Ecto neural progenitor cell (in vitro differentiated cells): ENCODE data around the gene PHF11.
"Not testable (repeated sequence)": the region's sequence is repeated elsewhere in the genome, so short reads cannot be mapped to it uniquely, and the experiment has no call there.

Experiments
- DNase-seq: peaks from one replicate; pipeline ENCODE4 v3.0.0-alpha.2; 2018; ENCODE audit warnings: low spot score

Gene PHF11

DNA sequence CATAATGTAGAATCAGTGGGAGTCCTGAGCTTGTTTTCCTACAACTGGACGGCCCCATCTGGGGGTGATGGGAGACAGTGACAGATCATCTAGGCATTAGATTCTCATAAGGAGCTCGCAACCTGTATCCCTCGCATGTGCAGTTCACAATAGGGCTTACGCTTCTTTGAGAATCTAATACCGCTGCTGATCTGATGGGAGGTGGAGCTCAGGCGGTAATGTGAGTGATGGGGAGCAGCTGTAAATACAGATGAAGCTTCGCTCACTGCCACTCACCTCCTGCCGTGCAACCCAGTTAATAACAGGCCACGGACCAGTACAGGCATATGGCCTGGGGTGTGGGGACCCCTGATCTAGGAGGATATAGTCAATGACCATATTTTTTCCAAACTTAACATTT, 50.8 kb downstream of the PHF11 start:
- no peak for DNase-seq

DNA sequence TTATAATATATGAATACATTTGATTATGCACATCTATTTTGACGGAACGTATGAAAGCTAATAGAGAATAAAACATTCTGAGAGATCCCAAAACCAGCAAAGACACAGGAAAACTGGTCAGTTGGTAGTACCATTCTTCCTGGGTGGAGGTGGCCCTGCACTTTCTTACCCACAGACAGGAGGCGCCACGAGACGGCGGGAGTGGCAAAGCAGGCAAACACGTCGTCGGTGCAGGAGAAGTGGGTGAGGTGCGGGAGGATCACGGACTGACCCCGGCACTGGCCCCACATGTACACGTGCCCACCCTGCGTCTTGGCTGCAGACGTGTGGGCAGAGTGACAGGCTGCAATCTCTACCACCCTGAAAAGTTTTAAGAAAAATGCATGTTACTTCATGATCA, 53.5 kb downstream of the PHF11 start:
- no peak for DNase-seq

DNA sequence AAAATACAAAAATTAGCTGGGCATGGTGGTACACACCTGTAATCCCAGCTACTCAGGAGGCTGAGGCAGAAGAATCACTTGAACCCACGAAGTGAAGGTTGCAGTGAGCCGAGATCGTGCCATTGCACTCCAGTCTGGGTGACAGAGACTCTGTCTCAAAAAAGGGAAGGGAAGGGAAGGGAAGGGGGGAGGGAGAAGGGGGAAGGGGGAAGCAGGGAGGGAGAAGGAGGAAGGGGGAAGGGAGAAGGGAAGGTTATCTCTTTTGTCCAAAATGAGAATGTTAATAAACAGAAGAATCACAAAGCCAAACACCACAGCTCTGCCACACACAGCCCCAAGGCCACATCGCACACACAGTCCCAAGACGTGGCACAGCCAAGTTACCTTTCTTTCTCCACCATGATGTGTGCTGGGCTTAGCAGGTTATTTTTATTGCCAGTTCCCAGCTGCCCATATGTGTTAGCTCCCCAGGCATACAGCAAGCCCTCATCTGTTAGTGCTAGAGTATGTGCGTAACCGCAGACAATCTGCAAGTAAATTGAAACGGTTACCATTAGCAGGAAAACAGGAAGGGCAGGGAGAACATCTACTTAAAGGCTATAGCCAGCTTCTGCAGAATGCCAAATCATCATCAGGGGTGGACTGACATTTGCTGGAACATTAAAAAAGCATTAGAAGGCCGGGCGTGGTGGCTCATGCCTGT, 55.3 kb downstream of the PHF11 start:
- no peak for DNase-seq

DNA sequence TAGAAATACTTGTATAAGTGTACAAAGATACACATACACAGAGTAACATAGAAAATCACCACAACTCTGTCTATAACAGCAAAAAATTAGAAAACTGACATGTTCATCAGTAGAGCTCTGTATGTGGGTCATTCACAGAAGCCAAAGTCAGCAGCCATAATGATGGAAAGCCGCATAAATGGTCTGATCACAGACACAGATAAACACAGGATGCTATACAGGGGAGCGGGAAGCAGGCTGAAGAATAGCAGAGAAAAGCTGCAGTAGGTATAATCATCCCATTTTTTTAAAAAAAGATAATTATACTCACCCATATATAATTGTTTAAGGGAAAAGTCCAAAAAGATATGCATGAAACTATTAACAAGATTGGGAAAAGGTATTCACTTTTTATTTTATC, 58.1 kb downstream of the PHF11 start:
- no peak for DNase-seq

DNA sequence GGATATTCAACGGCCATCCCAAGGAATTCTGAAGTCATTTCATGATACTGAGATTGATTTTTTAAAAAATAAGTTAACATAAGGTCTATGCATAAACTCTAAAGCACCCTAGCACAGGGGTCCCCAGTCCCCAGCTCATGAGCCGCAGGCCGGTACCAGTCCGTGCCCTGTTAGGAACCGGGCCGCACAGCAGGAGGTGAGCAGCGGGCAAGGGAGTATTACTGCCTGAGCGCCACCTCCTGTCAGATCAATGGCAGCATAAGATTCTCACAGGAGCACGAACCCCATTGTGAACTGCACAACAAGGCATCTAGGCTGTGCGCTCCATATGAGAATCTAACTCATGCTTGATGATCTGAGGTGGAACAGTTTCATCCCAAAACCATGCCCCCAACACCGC, 58.6 kb downstream of the PHF11 start:
- no peak for DNase-seq

DNA sequence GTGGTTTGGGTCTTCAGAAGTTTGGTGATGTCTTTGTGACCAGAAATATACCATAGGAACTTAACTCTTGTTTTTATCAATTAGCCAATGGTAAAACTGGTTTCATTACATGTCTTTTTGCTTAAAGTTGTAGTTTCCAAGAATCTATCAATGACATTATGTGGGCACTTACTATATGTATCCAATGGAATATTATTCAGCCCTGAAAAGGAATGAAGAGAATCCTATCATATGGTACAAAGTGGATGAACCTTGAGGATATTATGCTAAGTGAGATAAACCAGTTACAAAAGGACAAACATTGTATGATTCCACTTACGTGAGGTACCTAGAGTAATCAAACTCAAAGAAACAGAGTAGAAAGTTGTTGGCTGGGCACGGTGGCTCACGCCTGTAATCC, 63.3 kb downstream of the PHF11 start:
- DNase-seq: no peak

DNA sequence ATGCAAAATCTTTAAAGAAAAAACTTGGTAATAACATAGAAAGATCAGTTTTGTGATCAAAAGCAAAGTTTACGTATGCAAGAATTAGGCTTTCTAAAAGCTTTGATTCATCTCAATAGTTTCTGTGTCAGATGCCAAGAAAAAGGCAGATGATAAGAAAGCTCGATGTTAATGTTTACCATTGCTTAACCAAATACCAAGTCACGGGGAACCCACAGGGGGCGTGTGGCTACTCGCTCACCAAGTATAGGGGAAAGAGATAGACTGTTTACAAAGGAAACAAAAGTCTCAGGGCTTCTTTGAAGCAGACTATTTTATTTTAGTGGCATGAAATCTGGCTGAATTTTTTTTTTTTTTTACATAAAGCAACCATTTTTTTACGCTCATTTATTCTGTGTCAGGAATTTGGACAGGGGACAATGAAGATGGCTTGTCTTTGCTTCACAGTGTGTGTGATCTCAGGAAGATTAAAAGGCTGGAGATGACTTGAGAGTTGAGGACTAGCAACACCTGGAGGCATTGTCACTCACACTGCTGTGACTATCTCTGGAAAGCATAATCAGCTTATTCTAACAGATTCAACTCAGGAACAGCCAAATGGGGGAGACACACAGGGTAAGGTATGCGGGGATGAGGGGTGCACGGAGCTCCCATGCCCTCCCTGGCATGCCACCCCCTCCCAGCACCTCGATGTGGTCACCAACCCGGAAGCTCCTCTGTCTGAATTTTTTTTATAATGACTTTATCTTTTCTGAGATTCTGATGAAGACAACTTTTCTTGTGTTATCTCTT, 64.7 kb downstream of the PHF11 start:
- no peak for DNase-seq

DNA sequence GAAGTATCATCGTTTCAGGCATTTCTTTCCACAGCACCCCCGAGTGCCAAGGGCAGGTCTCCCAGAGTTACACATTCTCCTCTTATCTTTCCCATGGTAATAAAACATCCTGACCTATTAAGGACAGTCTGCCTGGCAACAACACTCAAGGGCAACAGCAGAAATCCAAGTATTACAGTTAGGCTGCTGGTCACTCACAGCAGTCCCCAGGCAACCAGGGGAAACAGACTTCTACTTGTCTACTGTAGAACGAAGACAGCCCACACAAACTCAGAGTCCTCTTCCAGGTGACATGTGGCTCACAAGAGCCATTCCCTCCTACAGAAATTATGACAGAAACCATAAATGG, 65.3 kb downstream of the PHF11 start:
- no peak for DNase-seq

DNA sequence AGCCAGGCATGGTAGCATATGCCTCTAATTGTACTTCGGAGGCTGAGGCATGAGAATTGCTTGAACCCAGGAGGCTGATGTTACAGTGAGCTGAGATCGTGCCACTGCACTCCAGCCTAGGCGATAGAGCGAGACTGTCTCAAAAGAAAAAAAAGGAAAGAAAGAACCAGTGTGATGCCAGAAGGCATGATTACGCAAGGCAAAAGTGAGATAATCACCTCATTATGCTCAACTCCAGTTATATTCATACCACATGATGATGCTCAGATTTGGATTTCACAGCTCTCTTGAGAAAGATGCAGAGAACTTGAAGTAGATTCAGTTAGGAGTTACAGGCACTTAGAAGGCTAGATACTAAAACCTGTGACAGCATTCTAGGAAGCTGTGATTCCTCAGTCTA, 67.8 kb downstream of the PHF11 start:
- no peak for DNase-seq

DNA sequence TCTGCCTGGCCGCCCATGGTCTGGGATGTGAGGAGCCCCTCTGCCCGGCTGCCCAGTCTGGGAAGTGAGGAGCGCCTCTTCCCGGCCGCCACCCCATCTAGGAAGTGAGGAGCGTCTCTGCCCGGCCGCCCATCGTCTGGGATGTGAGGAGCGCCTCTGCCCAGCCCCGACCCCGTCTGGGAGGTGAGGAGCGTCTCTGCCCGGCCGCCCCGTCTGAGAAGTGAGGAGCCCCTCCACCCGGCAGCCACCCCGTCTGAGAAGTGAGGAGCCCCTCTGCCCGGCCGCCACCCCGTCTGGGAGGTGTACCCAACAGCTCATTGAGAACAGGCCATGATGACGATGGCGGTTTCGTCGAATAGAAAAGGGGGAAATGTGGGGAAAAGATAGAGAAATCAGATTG, 69.7 kb downstream of the PHF11 start:
- not testable (repeated sequence) for DNase-seq

DNA sequence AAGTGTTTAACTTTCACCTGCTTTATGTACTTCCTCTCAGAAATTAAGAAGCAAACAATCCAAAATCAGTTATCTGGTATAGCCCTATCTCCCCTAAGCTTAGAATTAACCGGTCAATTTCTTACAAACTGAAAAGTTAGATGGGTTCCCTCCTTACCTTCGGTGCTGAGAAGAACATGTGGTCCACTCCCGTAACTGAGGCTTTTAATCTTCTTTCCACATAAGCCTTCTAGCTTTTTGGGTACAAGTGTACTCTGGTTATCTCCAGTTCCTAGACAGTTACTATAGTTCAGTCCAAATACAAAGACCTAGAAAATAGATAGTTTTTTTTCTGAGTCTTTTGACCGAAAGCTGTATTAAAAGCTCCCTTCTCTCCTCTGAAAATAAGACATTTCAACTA, 70.7 kb downstream of the PHF11 start:
- DNase-seq: no peak

DNA sequence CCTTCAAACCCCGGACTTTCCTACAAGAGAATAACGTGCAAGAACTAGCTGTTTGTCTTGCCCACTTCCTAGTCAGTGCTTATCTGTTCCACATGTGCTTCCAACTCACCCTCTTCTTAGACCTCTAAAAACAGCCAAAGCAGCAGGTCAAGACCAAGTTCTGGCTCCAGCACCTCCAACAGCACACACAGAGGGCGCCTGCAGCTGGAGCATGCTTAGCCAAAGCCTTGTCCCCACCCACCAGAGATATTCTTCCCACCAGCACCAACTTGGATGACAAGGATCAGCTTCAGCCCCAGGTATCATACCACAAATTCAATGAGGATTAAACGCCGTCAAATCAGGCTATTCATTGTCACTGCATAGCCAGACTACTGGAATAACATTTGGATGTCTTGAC, 71.7 kb downstream of the PHF11 start:
- no peak for DNase-seq

DNA sequence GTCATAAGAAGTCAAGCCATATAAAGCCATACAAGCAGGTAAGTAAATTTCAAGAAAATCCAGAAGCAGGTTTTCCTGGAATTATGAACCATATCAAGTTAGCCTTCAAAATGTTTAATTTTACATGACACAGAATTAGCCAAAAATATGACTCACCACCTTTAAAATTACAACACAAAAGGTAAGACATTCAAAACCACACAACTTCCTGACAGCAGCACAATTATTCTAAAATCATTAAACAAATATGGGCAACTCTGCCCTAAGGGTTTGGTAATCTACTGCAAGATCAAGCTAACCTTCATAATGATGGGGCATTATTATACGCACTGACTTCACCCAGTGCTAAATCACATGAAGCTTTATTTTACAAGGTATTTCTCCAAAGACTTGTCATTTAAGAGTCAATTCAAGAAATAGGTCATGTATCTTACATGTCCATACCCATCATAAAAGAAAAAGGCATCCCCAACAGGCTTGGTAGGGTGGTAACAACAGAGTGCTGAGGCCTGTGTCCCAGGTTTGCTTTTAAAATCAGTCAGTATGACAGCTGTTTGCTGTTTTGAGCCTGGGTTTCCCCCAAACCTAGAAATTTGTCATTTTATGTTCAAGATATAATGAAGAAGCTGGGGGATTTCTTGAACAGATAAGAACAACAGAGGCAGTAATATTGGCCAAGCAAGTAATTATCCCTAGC, 74.4 kb downstream of the PHF11 start:
- DNase-seq: no peak

DNA sequence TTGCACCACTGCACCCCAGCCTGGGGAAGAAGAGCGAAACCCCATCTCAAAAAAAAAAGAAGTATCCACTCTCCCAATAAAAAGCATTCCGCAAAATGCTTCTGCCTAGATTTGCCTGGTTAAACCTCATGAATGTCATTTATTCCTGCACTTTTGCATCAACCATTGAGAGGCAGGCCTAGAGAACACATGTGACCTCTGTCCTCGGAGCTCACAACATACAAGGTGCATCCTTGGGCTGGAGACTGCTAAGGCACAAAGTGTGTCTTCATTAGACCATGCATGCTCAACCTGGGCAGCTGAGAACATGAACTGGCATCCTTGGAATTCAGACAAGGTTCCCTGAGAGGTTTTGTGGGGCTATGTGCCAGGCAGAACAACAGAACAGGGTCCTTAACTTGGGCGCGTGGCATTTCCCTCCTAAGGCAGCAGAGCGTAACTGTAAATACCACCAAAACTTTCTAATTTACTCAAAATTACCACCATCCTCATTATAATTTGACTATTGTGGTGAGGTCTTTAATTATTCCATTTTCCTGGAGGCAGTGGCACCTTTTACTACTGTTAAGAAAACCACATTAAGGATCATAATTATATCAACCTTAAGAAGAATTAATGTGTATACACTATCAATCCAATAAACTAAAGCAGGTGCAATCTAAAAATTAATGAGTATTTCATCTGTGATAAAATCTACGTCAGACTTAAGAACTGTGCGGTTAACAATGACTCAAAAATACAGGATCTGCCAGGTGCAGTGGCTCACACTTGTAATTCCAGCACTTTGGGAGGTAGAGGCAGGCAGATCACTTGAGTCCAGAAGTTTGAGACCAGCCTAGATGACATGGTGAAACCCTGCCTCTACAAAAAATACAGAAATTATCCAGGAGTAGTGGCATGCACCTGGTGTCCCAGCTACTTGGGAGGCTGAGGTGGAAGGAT, 75.8 kb downstream of the PHF11 start:
- no peak for DNase-seq
